ENCODE results near the gene MGME1. TPM values are rescaled to one million over a fixed set of nuclear protein-coding genes. Genes with fewer than 3 reads are reported as not detected.
"Not testable (repeated sequence)": the region's sequence is repeated elsewhere in the genome, so short reads cannot be mapped to it uniquely, and the experiment has no call there.

MGME1 gene
- total RNA-seq, 1 donor from 2014 or later, result 4.8 TPM

GRCh38 chr20:17959257-17959627 lies 9.6 kb upstream of the MGME1 start:
- Mint-ChIP-seq H3K9me3 (ENCODE audit: unreplicated experiment) (no peaks in the 10 kb centered on the region), H3K27ac (ENCODE audit: unreplicated experiment) (no peak overlapping the region), H3K4me3 (ENCODE audit: unreplicated experiment) (no peak overlapping the region), H3K36me3 (ENCODE audit: unreplicated experiment) (no peaks in the 10 kb centered on the region), H3K27me3 (ENCODE audit: unreplicated experiment) (no peaks in the 10 kb centered on the region), H3K4me1 (ENCODE audit: low read depth, unreplicated experiment) (peaks cover 33% of the 10 kb centered on the region)
- DNase-seq, result no peak
- no peak for TF ChIP-seq CTCF (IDR thresholded peaks at IDR 0.05; ENCODE audit: partially characterized antibody, unreplicated experiment)

- not testable (repeated sequence) for H3K27me3 Mint-ChIP-seq (ENCODE audit: unreplicated experiment); H3K9me3 Mint-ChIP-seq (ENCODE audit: unreplicated experiment); H3K27ac Mint-ChIP-seq (ENCODE audit: unreplicated experiment); H3K36me3 Mint-ChIP-seq (ENCODE audit: unreplicated experiment); DNase-seq; H3K4me3 Mint-ChIP-seq (ENCODE audit: unreplicated experiment)
- H3K4me1 Mint-ChIP-seq (ENCODE audit: low read depth, unreplicated experiment), result peaks cover 42% of the 10 kb centered on the region
Observed at GRCh38 chr20:17960400-17960885, 8.4 kb upstream of the MGME1 start.

GRCh38 chr20:17960927-17961586 lies 7.8 kb upstream of the MGME1 start:
- Mint-ChIP-seq H3K9me3 (ENCODE audit: unreplicated experiment) (no peaks in the 10 kb centered on the region), H3K27me3 (ENCODE audit: unreplicated experiment) (no peaks in the 10 kb centered on the region), H3K4me3 (ENCODE audit: unreplicated experiment) (no peak overlapping the region), H3K27ac (ENCODE audit: unreplicated experiment) (no peak overlapping the region), H3K36me3 (ENCODE audit: unreplicated experiment) (no peaks in the 10 kb centered on the region), H3K4me1 (ENCODE audit: low read depth, unreplicated experiment) (peaks cover 42% of the 10 kb centered on the region)
- TF ChIP-seq CTCF (IDR thresholded peaks at IDR 0.05; ENCODE audit: partially characterized antibody, unreplicated experiment), result no peak
- DNase-seq, result no peak

- H3K4me1 Mint-ChIP-seq (ENCODE audit: low read depth, unreplicated experiment), result peaks cover 44% of the 10 kb centered on the region
- no peak overlapping the region for H3K27ac Mint-ChIP-seq (ENCODE audit: unreplicated experiment)
- no peak for DNase-seq
- no peaks in the 10 kb centered on the region for H3K27me3 Mint-ChIP-seq (ENCODE audit: unreplicated experiment)
- no peaks in the 10 kb centered on the region for H3K9me3 Mint-ChIP-seq (ENCODE audit: unreplicated experiment)
- H3K36me3 Mint-ChIP-seq (ENCODE audit: unreplicated experiment), result no peaks in the 10 kb centered on the region
- H3K4me3 Mint-ChIP-seq (ENCODE audit: unreplicated experiment), result no peak overlapping the region
- TF ChIP-seq CTCF (IDR thresholded peaks at IDR 0.05; ENCODE audit: partially characterized antibody, unreplicated experiment), result no peak
Observed at GRCh38 chr20:17961587-17961940, 7.3 kb upstream of the MGME1 start.

GRCh38 chr20:17963114-17963897 lies 5.5 kb upstream of the MGME1 start:
- Mint-ChIP-seq H3K9me3 (ENCODE audit: unreplicated experiment) (peaks cover 4% of the 10 kb centered on the region), H3K27me3 (ENCODE audit: unreplicated experiment) (peaks cover 5% of the 10 kb centered on the region), H3K4me1 (ENCODE audit: low read depth, unreplicated experiment) (peaks cover 48% of the 10 kb centered on the region), H3K4me3 (ENCODE audit: unreplicated experiment) (peak overlapping the region; percentile 16), H3K27ac (ENCODE audit: unreplicated experiment) (no peak overlapping the region), H3K36me3 (ENCODE audit: unreplicated experiment) (no peaks in the 10 kb centered on the region)
- TF ChIP-seq CTCF (IDR thresholded peaks at IDR 0.05; ENCODE audit: partially characterized antibody, unreplicated experiment), result no peak
- DNase-seq, result no peak

All from glutamatergic neuron (in vitro differentiated cells).